ENCODE measurements around the gene EID2B. TPM values are rescaled to one million over a fixed set of nuclear protein-coding genes. Genes with fewer than 3 reads are reported as not detected.

The EID2B gene
- total and polyA plus RNA-seq, 10 of the 15 experiments (the other 5 are each of a cell fraction or from before 2014, with no cell fraction given), result 2.9 to 10.1 (median 5.0) TPM

DNA sequence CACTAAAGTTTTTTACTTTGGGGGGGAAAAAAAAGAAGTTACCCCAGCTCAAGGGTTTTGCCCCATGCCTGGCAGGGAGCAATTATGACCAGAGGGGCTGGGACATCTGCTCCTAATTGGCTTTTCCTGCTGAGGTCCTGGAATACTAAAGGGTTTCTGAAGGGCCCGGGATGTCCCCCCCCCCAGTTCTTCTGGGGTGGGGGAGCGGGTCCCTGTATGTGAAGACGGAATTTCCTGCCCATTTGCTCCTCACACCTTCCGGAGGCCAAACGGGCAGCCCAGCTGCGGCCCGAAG is 35.0 kb downstream of the EID2B start (continued):
- TF ChIP-seq, protein P1, sequence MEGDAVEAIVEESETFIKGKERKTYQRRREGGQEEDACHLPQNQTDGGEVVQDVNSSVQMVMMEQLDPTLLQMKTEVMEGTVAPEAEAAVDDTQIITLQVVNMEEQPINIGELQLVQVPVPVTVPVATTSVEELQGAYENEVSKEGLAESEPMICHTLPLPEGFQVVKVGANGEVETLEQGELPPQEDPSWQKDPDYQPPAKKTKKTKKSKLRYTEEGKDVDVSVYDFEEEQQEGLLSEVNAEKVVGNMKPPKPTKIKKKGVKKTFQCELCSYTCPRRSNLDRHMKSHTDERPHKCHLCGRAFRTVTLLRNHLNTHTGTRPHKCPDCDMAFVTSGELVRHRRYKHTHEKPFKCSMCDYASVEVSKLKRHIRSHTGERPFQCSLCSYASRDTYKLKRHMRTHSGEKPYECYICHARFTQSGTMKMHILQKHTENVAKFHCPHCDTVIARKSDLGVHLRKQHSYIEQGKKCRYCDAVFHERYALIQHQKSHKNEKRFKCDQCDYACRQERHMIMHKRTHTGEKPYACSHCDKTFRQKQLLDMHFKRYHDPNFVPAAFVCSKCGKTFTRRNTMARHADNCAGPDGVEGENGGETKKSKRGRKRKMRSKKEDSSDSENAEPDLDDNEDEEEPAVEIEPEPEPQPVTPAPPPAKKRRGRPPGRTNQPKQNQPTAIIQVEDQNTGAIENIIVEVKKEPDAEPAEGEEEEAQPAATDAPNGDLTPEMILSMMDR (IDR thresholded peaks at IDR 0.05 in 2 of 3, conservative IDR thresholded peaks at IDR 0.05 in 1 of 3; ENCODE audit: control insufficient read depth in 2 of 3, extremely low read depth in 1 of 3, insufficient read depth in 1 of 3, low read depth in 3 of 3, low read length in 3 of 3), result 0 out of 6 replicates have a peak, but pooled peaks of 1 of the 3 experiments have one; percentile 29
- TF ChIP-seq POU2F2 (IDR thresholded peaks at IDR 0.05; ENCODE audit: borderline replicate concordance, low read depth, low read length) (no peak), CHD4 (IDR thresholded peaks at IDR 0.05) (no peak), IKZF2 (IDR thresholded peaks at IDR 0.05) (peak in 1 of 2 experiments; percentile 41; a peak in 1 of 4 replicates), ZNF622 (IDR thresholded peaks at IDR 0.05) (no peak), TARDBP (IDR thresholded peaks at IDR 0.05; ENCODE audit: borderline replicate concordance) (no peak), BHLHE40 (IDR thresholded peaks at IDR 0.05; ENCODE audit: borderline replicate concordance in 1 of 2, low read depth in 2 of 2, low read length in 1 of 2) (0 out of 4 replicates have a peak, but pooled peaks of 1 of the 2 experiments have one; percentile 12), MYC (IDR thresholded peaks at IDR 0.05; ENCODE audit: insufficient read depth, insufficient read length, insufficient replicate concordance, low read length, severe bottlenecking) (no peak), RCOR1 (conservative IDR thresholded peaks at IDR 0.05; ENCODE audit: low read depth, low read length) (no peak)
- TF ChIP-seq, protein P2, sequence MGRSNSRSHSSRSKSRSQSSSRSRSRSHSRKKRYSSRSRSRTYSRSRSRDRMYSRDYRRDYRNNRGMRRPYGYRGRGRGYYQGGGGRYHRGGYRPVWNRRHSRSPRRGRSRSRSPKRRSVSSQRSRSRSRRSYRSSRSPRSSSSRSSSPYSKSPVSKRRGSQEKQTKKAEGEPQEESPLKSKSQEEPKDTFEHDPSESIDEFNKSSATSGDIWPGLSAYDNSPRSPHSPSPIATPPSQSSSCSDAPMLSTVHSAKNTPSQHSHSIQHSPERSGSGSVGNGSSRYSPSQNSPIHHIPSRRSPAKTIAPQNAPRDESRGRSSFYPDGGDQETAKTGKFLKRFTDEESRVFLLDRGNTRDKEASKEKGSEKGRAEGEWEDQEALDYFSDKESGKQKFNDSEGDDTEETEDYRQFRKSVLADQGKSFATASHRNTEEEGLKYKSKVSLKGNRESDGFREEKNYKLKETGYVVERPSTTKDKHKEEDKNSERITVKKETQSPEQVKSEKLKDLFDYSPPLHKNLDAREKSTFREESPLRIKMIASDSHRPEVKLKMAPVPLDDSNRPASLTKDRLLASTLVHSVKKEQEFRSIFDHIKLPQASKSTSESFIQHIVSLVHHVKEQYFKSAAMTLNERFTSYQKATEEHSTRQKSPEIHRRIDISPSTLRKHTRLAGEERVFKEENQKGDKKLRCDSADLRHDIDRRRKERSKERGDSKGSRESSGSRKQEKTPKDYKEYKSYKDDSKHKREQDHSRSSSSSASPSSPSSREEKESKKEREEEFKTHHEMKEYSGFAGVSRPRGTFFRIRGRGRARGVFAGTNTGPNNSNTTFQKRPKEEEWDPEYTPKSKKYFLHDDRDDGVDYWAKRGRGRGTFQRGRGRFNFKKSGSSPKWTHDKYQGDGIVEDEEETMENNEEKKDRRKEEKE (IDR thresholded peaks at IDR 0.05), result no peak
